HG03103 (cell line): ENCODE measurements around the gene PROK2.

ENCODE experiments used
- ATAC-seq: cut with Tn5 transposase; IDR thresholded peaks from one replicate; pipeline ENCODE4 v1.9.1; 2021; ENCODE audit warnings: low read depth; ENCODE audit not compliant: unreplicated experiment

Gene PROK2

GRCh38 chr3:71787851-71788405 lies 3.0 kb upstream of the PROK2 start:
- no peak for ATAC-seq

DNA sequence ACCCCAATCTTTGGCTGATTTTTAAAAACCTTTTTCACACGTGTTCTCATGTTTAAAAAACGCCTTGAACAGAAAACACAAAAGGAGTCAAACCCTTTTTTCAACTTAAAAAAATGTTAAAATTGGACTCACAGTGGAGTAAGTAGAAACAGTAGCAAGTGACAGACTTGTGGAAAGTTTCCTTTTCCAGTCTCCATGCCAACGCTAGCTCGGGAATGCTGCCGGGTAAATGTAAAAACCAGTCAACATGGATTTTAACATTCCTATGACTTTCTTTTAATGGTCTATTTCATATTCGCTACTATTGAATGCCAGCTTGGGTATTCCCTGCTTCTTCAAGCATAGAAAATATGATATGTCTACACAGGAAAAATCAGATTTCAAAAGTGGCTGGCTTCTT lies 1.6 kb upstream of the PROK2 start:
- no peak for ATAC-seq

GRCh38 chr3:71786217-71786549 lies 1.2 kb upstream of the PROK2 start:
- no peak for ATAC-seq

DNA sequence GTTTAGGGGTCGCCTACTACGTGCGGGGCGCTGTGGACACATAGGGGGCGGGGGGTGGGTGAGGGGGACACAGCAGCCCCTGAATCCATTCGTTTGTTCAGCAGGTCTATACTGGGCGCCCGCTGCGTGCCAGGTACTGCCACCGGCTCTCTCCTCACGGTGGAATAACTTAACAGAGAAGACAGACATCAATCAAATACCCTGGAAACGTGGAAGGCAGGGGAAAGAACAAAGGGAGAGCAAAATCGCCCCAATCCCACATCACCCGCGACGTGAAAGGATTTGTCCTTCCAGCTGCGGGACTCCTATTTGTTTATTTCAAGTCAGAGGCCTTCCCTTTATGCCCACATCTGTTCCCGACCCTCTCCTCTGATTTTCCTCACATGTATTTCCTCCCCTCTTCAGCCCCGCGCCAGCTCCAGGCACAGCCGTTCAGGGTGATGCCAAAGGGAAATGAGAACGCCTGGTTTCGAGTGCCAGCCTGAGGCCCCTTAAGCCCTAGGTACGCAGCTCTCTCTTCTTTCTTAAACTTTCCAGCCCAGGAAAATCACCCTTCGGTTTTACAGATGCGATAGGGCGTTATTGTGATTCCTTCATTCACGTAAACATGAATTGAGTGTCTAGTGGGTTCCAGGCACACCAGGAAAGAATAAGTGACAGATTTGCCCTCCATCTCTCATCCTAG lies 726 bp upstream of the PROK2 start:
- ATAC-seq = no peak

- no peak for ATAC-seq
Observed at GRCh38 chr3:71784201-71784913, 591 bp downstream of the PROK2 start.

DNA sequence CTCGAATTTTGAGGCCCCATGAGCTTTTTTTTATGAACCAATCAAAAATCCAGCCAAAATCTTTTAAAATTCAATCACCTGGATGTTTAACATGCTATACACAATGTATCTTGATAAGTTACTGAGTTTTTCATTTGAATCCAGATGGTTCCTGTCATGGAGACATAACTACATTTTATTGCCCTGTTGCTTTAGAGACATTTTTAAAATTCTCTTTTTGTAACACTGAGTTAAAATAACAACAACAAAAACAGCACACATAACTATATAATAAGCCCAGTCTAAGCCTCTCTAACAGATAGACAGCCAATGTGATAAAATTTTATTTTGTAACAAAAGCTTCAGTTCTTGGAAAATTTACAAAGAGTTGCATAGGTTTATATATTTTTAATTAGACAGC lies 1.8 kb downstream of the PROK2 start:
- no peak for ATAC-seq

- no peak for ATAC-seq
Observed at GRCh38 chr3:71780430-71780829, 4.5 kb downstream of the PROK2 start.

DNA sequence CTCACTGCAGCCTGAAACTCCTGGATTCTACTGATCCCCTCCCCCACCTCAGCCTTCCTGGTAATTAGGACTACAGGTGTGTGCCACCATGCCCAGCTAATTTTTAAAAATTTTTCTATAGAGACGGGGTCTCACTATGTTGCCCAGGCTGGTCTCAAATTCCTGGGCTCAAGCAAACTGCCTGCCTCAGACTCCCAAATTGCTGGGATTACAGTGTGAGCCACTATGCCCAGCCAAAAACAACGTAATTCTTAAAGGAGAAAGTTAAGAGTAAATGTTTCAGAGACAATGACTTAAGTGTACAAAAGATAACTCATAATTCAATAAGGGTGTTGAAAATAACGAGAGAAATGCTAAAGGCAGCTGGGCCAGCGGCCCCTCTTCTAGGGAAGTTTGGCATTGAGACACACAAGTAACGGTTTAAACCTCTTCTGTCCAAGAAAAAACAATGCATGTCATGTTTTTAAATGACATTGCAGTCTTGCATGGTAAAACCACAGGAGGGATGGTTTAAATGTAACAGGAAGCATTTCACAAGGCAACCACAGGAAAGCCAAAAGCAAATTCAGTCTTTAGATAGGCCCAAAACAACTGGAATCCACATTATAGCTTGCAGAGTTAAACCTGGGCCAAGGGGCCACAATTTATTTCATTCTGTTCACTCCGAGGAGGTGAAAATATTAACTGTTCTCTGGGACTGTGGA lies 5.1 kb downstream of the PROK2 start:
- no peak for ATAC-seq

DNA sequence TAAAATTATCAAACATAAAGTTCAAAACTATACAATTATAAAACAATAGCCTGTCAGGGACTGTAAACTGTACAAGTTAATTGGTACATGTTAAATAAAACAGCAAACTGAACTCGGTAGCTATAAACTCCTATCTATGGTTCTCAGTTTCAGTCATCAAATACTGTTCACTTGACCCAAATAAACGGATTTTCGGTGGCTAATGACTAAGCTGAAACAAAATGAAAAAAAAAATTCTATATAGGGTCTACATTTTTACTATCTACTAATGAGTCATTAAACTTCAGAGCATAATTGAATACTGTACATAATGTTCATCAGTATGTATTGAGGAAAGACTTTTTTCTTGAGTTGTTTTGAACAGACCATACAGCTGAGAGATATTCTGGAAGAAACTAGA lies 6.6 kb downstream of the PROK2 start:
- no peak for ATAC-seq

GRCh38 chr3:71776538-71776937 lies 8.4 kb downstream of the PROK2 start:
- no peak for ATAC-seq

- ATAC-seq = no peak
Observed at GRCh38 chr3:71771884-71772283, 13.1 kb downstream of the PROK2 start.

DNA sequence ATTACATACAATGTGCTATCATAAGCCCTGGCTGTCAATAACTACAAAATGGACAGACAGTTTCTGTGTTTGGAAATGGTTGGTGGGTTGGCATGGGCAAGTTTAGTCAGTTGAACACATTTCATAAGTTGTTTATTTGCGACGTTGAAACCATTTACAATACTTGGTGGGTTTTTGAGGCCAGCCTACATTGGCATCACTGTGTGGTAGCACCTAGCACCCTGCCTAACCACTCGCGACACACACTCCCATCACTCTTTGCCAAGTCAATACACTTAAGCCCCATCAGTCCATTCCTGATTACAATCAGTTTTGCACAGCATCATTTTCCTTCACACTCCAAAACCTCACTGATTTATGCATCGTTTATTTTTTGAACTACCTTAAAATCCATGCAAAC lies 13.8 kb downstream of the PROK2 start:
- ATAC-seq = no peak

DNA sequence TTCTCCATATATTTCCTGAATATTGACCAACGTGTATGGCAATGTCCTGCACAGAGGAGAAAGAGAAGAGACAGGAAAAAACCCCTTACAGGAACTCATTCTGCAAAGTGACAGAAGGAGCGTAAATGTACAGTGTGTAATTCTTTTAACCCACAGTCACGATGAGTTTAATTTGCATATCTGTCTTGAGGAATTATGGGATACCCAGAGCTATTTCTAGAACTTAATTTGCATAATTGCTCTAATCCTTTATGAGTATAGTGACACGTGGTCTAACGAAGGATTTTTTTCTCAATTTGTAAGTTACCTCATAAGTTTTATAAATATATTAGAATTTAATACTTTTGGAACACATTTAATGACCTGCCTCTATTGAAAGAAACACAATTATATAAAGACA lies 21.5 kb downstream of the PROK2 start:
- ATAC-seq = no peak

GRCh38 chr3:71760140-71760539 lies 24.8 kb downstream of the PROK2 start:
- no peak for ATAC-seq

GRCh38 chr3:71759401-71759800 lies 25.5 kb downstream of the PROK2 start:
- ATAC-seq = no peak

- ATAC-seq = no peak
Observed at GRCh38 chr3:71758091-71758490, 26.9 kb downstream of the PROK2 start.

- no peak for ATAC-seq
Observed at GRCh38 chr3:71754610-71755253, 30.2 kb downstream of the PROK2 start.

GRCh38 chr3:71753701-71754609 lies 31.0 kb downstream of the PROK2 start, which contains the start of gene GPR27:
Gene GPR27, plus strand, starts transcription at chr3:71753855. Its CDS starts 195 bp downstream, at chr3:71754050.
- no peak for ATAC-seq

DNA sequence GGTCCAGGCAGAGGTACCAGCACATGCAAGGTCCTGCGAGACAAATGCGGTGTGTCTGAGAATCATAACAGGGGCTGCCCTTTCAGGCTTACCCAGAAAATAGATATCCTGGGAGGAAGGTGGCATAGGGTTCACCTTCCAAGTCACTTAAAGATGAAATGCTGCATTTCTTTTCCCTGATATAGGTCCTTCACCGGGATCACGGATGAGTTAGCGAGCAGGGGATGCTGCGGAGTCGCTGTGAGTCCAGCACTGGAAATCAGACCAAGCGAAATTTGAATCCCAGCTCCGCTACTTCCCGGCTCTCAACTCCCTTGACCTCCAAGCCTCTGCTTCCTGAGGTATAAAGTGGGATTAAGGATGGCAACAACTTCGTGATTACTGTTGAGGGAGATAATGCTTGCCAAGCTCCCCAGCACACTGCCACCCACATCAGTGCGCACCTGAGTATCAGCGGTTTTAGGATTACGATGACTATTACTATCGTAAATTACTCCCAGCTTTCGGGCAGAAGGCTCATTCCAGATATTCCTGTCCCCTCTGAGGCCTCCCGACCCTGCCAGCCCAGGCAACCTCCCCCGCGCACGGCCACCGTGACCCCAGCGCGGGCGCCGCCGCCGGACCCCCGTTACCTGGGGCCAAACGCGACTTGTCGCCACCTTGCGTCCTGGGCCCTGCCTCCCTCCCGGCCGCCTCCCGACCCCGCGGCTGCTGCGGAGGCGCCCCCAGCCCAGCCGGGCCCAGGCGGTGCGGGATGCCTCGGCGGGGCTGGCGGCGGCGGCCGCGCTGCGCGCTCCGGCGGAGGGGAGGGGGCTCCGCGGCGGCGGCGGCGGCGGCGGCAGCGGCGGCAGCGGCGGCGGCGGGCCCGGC lies 31.9 kb downstream of the PROK2 start:
- no peak for ATAC-seq
